Sigmoid colon (tissue), 7 donors: ENCODE results near the gene REEP2. TPM values are rescaled to one million over a fixed set of nuclear protein-coding genes. Genes with fewer than 3 reads are reported as not detected.
"Not testable (repeated sequence)": the region's sequence is repeated elsewhere in the genome, so short reads cannot be mapped to it uniquely, and the experiment has no call there.

Experiments used
- DNase-seq: peaks from one replicate; pipeline ENCODE4 v3.0.0-alpha.2; 2019
- H3K27ac ChIP-seq, 4 donors: fragments of 200-600 bp; sonication (generic); one replicate each; pipeline ENCODE4 v1.5.1; 2016 to 2019; ENCODE audit warnings: mild to moderate bottlenecking in 1 of 4
- H3K27me3 ChIP-seq, 3 donors: fragments of 200-600 bp; sonication (generic); one replicate each; pipeline ENCODE4 v1.5.1; 2019; ENCODE audit warnings: mild to moderate bottlenecking in 1 of 3
- H3K36me3 ChIP-seq, 4 donors: fragments of 200-600 bp; sonication (generic); one replicate each; pipeline ENCODE4 v1.5.1; 2016 to 2019
- H3K4me1 ChIP-seq, 4 donors: fragments of 200-600 bp; sonication (generic); one replicate each; pipeline ENCODE4 v1.5.1; 2017 to 2019
- H3K4me3 ChIP-seq, 4 donors: fragments of 200-600 bp; sonication (generic); one replicate each; pipeline ENCODE4 v1.5.1; 2017 to 2019; ENCODE audit warnings: mild to moderate bottlenecking in 2 of 4, moderate library complexity in 1 of 4
- H3K9me3 ChIP-seq, 4 donors: fragments of 200-600 bp in 3 of 4; sonication (generic) in 3 of 4; one replicate each; pipeline versions ENCODE4 v1.5.1 to v1.6.1; 2013 to 2019
- CTCF ChIP-seq, 4 experiments: fragments of 450-650 bp in 3 of 4; fragments of 200-600 bp in 1 of 4; IDR thresholded peaks; one replicate each; pipeline ENCODE4 v1.5.1; 2016 to 2019; ENCODE audit warnings: antibody characterized with exemption in 4 of 4, mild to moderate bottlenecking in 3 of 4, moderate library complexity in 2 of 4
- EP300 ChIP-seq, 4 donors: sonication (generic); formaldehyde crosslinking; IDR thresholded peaks; one replicate each; pipeline ENCODE4 v1.6.1; 2017; ENCODE audit warnings: antibody characterized with exemption in 4 of 4
- POLR2A ChIP-seq, 2 donors: fragments of 450-650 bp; IDR thresholded peaks; one replicate each; pipeline ENCODE4 v1.6.1; 2016; ENCODE audit warnings: antibody characterized with exemption in 2 of 2, mild to moderate bottlenecking in 2 of 2, moderate library complexity in 2 of 2
- POLR2AphosphoS5 ChIP-seq, 4 donors: sonication (generic); formaldehyde crosslinking; IDR thresholded peaks; one replicate each; pipeline ENCODE4 v1.6.1; 2017; ENCODE audit warnings: antibody characterized with exemption in 4 of 4
- WGBS, 2 donors: extraction: QIAGEN DNeasy Blood & Tissue Kit; methylation state at CpG; one replicate each; pipeline ENCODE4 v1.1.7; 2013; 5-methylcytosine and 5-hydroxymethylcytosine counted together
- intact Hi-C: fragments of 100-400 bp; cut with DNase I; formaldehyde crosslinking; loops from one replicate; pipeline ENCODE4 v1.15.1; 2023
- polyA plus RNA-seq, 3 donors: library from polyadenylated mRNA; stranded (reverse); fragments of 200-250 nt; gene quantifications; one replicate each; pipeline ENCODE4 v1.2.3, GENCODE V29; 2013
- total RNA-seq, 4 donors: library from RNA; depleted of rRNA; stranded (reverse); fragments of >200 nt; gene quantifications; one replicate each; pipeline ENCODE4 v1.1.0, GENCODE V29; 2016
- donor health status: healthy with polysubstance abuse.
- donor health status: Bipolar disorder and iron deficiency.
- donor health status: healthy.

Gene REEP2
- total and polyA plus RNA-seq, 7 donors, result 0.92 to 24.6 (median 7.7) TPM

GRCh38 chr5:138471052-138471361 lies 32.1 kb downstream of the REEP2 start:
- Histone ChIP-seq H3K36me3 (no peaks in the 10 kb centered on the region), H3K4me1 (peaks cover 0 to 20% (median 15%) of the 10 kb centered on the region in 4 donors), H3K9me3 (no peaks in the 10 kb centered on the region), H3K27me3 (no peaks in the 10 kb centered on the region), H3K4me3 (no peak overlapping the region), H3K27ac (no peak overlapping the region)
- no peak for DNase-seq
- intact Hi-C loops, result no loop called here
- 93 to 95% methylated on average over 2 of the region's 2 CpGs for WGBS, 2 donors
- TF ChIP-seq POLR2A (IDR thresholded peaks at IDR 0.05) (no peak), POLR2AphosphoS5 (IDR thresholded peaks at IDR 0.05) (no peak), CTCF (IDR thresholded peaks at IDR 0.05) (no peak), EP300 (IDR thresholded peaks at IDR 0.05) (no peak)

GRCh38 chr5:138472353-138472752 lies 33.5 kb downstream of the REEP2 start:
- no peak for DNase-seq
- no peaks in the 10 kb centered on the region for H3K9me3 ChIP-seq
- H3K4me3 ChIP-seq, result no peak overlapping the region
- 31 to 51% methylated on average over 6 of the region's 6 CpGs for WGBS, 2 donors
- TF ChIP-seq POLR2AphosphoS5 (IDR thresholded peaks at IDR 0.05) (peak in 1 of 4 donors; percentile 16), EP300 (IDR thresholded peaks at IDR 0.05) (no peak)
- H3K27ac ChIP-seq, result no peak overlapping the region
- H3K36me3 ChIP-seq, result no peaks in the 10 kb centered on the region
- H3K27me3 ChIP-seq, result no peaks in the 10 kb centered on the region
- intact Hi-C loops, result no loop called here
- peaks cover 0 to 8% (median 3%) of the 10 kb centered on the region in 4 donors for H3K4me1 ChIP-seq

GRCh38 chr5:138473151-138473550 lies 34.3 kb downstream of the REEP2 start:
- DNase-seq, H3K9me3 ChIP-seq, H3K27me3 ChIP-seq, H3K4me3 ChIP-seq, H3K27ac ChIP-seq, H3K4me1 ChIP-seq, intact Hi-C loops, H3K36me3 ChIP-seq: not testable (repeated sequence)
- 90 to 95% methylated on average over 5 of the region's 5 CpGs for WGBS, 2 donors

- Histone ChIP-seq H3K9me3 (no peaks in the 10 kb centered on the region), H3K4me3 (no peak overlapping the region), H3K27ac (no peak overlapping the region), H3K36me3 (no peaks in the 10 kb centered on the region), H3K27me3 (no peaks in the 10 kb centered on the region), H3K4me1 (no peaks in the 10 kb centered on the region)
- no peak for TF ChIP-seq POLR2A (IDR thresholded peaks at IDR 0.05)
- no peak for TF ChIP-seq CTCF (IDR thresholded peaks at IDR 0.05)
- WGBS, 2 donors, result 63 to 81% methylated on average over 7 of the region's 7 CpGs
- intact Hi-C loops, result no loop called here
- no peak for DNase-seq
Observed at GRCh38 chr5:138476918-138477317, 38.1 kb downstream of the REEP2 start.

- Histone ChIP-seq H3K9me3 (no peaks in the 10 kb centered on the region), H3K36me3 (no peaks in the 10 kb centered on the region), H3K27me3 (no peaks in the 10 kb centered on the region), H3K4me3 (no peak overlapping the region), H3K27ac (no peak overlapping the region), H3K4me1 (no peaks in the 10 kb centered on the region)
- no peak for TF ChIP-seq CTCF (IDR thresholded peaks at IDR 0.05)
- no peak for TF ChIP-seq EP300 (IDR thresholded peaks at IDR 0.05)
- no peak for TF ChIP-seq POLR2A (IDR thresholded peaks at IDR 0.05)
- no peak for TF ChIP-seq POLR2AphosphoS5 (IDR thresholded peaks at IDR 0.05)
- intact Hi-C loops, result no loop called here
- no peak for DNase-seq
- 54 to 64% methylated on average over 4 of the region's 4 CpGs for WGBS, 2 donors
Observed at GRCh38 chr5:138482638-138483037, 43.8 kb downstream of the REEP2 start.

GRCh38 chr5:138488481-138488945 lies 49.7 kb downstream of the REEP2 start:
- Histone ChIP-seq H3K4me1 (peaks cover 0 to 21% (median 19%) of the 10 kb centered on the region in 4 donors), H3K4me3 (no peak overlapping the region), H3K36me3 (no peaks in the 10 kb centered on the region), H3K27ac (no peak overlapping the region), H3K27me3 (peaks cover 0 to 21% (median 6%) of the 10 kb centered on the region in 3 donors), H3K9me3 (no peaks in the 10 kb centered on the region)
- WGBS, 2 donors, result 25 to 79% methylated on average over 5 of the region's 5 CpGs
- no peak for DNase-seq
- intact Hi-C loops, result no loop called here
- no peak for TF ChIP-seq CTCF (IDR thresholded peaks at IDR 0.05)
- TF ChIP-seq POLR2AphosphoS5 (IDR thresholded peaks at IDR 0.05), result no peak
- TF ChIP-seq EP300 (IDR thresholded peaks at IDR 0.05), result no peak
- no peak for TF ChIP-seq POLR2A (IDR thresholded peaks at IDR 0.05)
